ENCODE measurements around the gene RBM5.
"Not testable (repeated sequence)": the region's sequence is repeated elsewhere in the genome, so short reads cannot be mapped to it uniquely, and the experiment has no call there.

Gene RBM5
- total RNA-seq: 197 to 248 reads per million in 2 donors

DNA sequence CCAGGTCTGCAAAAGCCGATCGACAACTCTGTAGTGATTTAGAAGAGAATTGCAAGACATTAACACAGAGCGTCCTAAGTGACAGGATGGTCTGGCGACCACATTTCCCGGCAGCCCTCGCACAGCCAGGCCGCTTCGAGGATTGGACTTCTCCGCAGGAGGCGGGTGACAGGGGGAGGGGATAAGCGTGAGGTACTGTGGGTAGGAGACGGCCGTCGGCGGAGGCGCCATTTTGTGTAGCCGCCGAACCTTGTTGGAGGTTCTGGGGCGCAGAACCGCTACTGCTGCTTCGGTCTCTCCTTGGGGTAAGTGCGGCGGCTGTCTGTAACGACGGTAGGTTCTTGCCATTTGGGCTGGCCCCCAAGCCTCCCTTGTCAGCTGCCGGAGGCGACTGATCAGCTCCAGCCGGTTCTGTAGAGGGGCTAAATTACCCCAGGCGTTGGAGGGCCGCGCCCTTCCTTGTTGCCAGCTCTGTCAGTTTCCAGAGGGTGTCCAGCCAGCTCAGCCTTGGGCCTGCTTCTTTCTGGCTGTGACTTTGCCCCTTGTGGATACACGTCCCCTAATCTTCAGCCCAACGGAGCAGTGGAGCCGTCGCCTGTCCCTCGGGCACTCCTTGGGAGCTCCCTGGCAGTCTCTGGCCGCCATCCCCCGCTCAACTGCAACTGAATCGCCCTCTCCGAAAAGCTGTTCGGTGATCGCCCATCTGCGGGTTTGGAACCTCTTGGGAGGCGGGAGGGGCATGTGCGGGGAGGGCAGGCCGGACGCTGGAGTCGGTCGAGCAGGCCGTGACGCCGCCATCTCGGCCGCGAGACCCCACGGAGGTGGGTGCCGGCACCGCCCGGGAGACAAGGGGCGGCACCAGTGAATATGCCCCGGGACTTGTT, at the start of gene RBM5:
Gene RBM5 (plus strand): TSS at position 195 of the 884 bp plus-strand sequence. CDS start 1,516 bp downstream, outside the sequence.
- DNase-seq: peak; percentile 77 to 96 (median 87)

DNA sequence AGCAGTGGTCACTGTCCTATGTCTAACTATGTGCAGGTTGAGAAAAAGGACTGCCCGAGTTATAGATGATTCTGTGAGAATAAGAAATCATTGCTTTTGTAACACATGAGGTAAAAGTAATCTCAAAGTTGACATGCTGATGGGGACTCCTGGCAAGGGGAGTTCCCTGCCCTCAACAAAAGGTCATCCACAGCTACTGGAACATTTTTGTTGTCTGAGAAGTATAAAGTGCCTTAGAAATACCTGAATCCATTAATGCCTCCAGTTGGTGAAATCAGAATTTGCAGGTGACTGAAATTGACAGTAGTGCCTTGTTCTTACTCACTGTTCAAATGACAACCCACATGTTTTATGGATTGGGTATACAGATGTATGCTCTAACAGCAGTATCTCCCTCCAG, 43.7 kb upstream of the RBM5 start:
- no peak for DNase-seq

- DNase-seq: no peak
Observed at GRCh38 chr3:50047426-50047825, 41.3 kb upstream of the RBM5 start.

GRCh38 chr3:50050361-50050760, 38.4 kb upstream of the RBM5 start:
- no peak for DNase-seq

DNA sequence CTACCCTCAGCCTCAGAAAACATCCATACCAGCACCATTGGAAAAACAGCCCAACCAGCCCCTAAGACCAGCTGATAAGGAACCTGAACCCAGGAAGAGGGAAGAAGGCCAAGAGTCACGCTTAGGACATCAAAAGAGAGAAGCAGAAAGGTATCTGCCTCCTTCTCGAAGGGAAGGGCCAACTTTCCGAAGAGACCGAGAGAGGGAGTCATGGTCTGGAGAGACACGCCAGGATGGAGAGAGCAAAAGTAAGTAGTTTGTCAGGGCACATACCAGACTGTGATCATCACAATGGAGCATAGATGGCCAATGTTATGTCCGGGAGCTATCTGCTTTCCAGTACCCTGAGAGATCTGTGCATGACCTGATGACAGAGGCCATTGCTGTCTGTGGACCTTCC, 31.0 kb upstream of the RBM5 start:
- DNase-seq: no peak

DNA sequence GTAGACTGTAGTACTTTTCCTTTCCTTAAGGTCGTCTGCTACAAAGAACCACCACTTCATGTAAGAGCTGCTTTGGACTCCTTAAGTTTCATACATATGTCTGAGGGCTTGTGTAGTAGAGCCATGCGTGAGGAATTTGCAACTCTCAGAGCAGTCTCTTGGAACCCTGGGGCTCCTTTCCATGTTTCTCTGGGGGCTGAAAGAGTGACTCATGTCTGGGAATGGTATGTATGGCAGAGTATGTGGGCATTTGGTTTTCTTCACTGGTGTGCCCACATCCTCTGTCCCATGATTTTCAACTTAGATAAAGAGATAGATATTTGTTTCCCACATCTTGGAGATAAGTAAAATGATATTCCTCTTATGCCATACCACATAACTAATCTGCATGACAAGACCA, 20.6 kb upstream of the RBM5 start:
- no peak for DNase-seq

- DNase-seq: no peak
Observed at GRCh38 chr3:50078091-50078490, 10.6 kb upstream of the RBM5 start.

DNA sequence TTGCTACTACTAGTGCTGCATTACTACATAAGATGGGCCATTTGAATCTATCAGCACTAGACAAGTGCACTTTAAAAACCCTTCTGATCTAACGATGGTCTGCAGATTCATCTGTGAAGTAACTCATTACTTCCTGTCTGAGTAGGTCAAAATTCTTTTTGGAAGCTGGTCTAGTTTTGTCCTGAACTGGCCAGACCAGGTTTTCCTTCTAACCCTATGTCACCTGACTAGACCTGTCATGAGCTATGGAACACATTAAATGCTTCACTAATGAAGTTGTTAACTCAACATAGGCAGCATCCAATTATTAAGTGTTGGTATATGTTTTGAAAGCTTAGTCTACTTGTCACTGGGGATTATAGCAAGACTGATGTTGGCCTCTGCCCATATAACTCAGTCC, 10.1 kb upstream of the RBM5 start:
- DNase-seq: peak in 1 of 5 experiments; percentile 5

- not testable (repeated sequence) for DNase-seq
Observed at GRCh38 chr3:50084951-50085350, 3.8 kb upstream of the RBM5 start.

DNA sequence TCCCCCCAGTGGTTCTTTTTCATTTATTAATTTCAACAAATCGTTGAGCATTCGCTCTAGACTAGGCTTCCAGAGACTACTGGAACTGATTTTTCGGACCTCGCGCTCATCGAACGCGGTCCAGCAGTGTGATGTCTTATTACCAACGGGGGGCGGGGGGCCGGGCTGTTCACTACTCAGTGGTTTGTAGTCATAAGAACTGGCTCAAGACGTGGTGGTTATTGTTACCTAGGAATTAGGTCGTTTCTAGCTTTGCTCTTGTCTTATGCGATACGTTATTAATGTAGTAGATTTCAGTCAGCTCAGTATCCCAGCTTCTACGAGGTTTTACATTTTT, 858 bp downstream of the RBM5 start:
- DNase-seq: peak in 1 of 5 experiments; percentile 4

- no peak for DNase-seq
Observed at GRCh38 chr3:50090984-50091383, 2.3 kb downstream of the RBM5 start.

- DNase-seq: no peak
Observed at GRCh38 chr3:50095352-50095998, 6.8 kb downstream of the RBM5 start.

- no peak for DNase-seq
Observed at GRCh38 chr3:50100386-50100785, 11.7 kb downstream of the RBM5 start.

DNA sequence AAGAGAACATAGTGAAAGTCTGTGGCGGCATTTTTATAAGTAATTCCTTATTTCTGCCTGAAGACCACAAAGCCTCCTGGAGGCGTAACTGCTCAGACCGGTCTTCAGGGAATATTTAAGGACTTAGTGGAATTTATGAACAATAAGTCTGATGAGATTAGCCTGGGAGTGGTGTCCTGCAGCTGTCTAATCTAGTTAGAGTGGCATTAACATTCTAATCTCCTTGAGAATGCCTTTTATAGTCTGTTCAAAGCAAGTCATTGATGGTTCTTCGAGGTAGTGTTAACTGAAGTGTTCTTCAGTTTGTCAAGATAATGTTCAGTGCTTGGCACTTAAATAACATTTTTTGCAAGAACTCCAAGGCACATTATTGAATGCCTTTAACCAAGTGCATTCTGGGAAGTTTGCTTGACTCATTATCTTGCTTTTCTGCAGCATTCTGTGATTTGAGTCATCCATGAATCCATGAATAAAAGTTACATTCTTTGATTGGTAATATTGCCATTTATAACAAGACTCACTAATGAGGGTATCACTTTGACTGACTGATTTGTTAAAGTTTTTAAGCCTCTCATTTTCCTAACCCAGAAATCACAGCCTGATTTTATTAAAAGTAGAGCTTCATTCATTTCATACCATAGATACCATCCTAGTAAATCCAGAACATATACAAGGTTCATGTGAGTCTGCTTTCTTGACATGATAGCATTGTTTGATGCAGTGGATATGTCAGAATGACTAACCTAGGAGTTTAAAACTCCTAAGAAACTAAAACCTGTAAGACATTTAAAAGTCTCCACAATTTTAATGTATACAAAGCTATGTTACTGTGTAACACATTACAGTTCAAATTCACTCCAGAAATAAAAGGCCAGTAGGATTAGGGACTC, 12.5 kb downstream of the RBM5 start:
- DNase-seq: no peak

DNA sequence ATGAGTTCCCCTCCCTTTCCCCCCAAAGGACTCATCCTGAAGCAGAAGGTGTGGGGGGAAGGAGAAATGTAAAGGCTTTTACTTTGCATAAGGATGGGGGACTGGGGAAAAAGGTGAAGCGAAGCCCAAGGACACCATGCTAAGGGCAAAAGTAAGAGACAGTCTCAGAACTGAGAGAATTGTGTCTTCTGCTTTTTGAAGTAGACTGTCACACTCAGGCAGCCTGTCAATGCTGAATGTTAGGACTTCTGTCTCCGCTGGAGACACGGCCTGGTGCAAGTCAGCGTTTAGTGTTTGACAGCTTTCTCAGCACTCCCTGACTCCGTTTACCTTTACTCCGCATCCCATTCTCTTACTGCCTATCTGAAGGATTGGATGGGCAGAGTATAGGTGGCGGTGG, 13.8 kb downstream of the RBM5 start:
- no peak for DNase-seq

- no peak for DNase-seq
Observed at GRCh38 chr3:50111757-50112156, 23.0 kb downstream of the RBM5 start.

GRCh38 chr3:50112462-50112861, 23.7 kb downstream of the RBM5 start:
- no peak for DNase-seq

- DNase-seq: no peak
Observed at GRCh38 chr3:50117120-50117519, 28.4 kb downstream of the RBM5 start.

- DNase-seq: no peak
Observed at GRCh38 chr3:50118237-50118636, 29.5 kb downstream of the RBM5 start.

DNA sequence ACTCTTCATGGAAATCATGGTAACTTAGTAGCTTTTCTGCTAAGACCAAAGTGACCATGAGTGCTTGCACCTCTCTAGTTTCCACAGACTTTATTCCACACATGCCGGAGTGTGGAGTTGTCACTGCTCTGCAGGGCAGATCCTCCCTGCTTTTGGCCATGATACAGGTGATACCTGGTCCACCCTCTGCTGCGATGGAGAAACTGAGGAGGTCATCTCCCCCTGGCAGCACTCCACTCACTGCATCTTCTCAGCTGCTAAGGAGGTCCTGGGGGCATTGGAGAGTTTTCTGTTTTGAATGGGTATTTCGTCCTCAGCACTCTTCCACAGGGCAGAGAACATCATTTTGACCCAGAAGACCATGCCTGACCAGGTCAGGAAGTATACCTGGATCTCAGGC, 31.1 kb downstream of the RBM5 start:
- no peak for DNase-seq

DNA sequence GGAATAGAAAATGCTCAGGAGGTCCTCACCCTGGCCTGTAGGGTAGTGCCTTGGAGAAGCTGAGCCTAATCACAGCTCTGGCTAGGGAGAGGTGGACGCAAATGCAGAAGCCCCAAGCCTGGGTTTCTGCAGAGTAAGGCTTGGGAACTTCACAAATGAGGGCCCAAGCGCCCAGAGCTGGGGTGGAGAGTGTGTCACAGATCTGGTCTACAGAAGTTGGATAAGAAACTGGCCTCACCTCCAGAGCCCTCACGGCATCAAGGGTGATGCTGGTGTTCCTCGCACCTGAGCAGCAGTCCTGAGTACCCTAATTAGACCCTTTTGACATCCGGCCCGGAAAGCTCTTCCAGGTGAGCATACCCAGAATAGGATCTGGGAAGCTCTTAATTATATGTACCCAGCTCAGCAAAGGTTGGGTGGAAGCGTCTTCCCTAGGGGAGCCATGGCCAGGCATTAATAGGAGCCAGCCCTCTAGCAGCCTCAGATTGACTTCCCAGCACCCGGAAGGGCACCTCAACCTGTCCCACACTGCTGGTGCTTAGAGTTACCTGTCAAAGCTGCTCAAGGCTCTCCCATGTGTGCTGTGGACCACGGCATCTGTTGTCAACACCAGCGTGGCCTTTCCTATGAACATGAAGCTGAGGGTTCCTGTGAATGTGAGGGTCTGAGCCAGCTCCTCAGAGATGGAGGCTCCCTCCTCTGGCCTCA, 31.8 kb downstream of the RBM5 start:
- no peak for DNase-seq
